Coronary artery (tissue), 2 donors: ENCODE measurements around the gene TICRR.

Source experiments
- DNase-seq: peaks from one replicate; pipeline ENCODE4 v3.0.0-alpha.2; 2017; ENCODE audit warnings: low spot score
- H3K27ac ChIP-seq, 2 donors: fragments of 200-600 bp; sonication (generic); one replicate each; pipeline ENCODE4 v1.5.1; 2016 to 2019
- H3K4me3 ChIP-seq: fragments of 200-600 bp; sonication (generic); 2 replicates; pipeline ENCODE4 v1.5.1; 2016; ENCODE audit warnings: mild to moderate bottlenecking, moderate library complexity
- CTCF ChIP-seq: fragments of 200-600 bp; sonication (generic); IDR thresholded peaks from one replicate; pipeline ENCODE4 v1.5.1; 2019; ENCODE audit warnings: antibody characterized with exemption

Gene TICRR

GRCh38 chr15:89652666-89653065 lies 77.4 kb downstream of the TICRR start:
- no peak for DNase-seq
- no peak overlapping the region for H3K4me3 ChIP-seq
- TF ChIP-seq CTCF: no peak
- H3K27ac ChIP-seq: no peak overlapping the region

- no peak overlapping the region for H3K27ac ChIP-seq
- DNase-seq: no peak
- TF ChIP-seq CTCF: no peak
- no peak overlapping the region for H3K4me3 ChIP-seq
Measured at GRCh38 chr15:89653578-89653977, 78.3 kb downstream of the TICRR start.

- DNase-seq: no peak
- peak overlapping the region; percentile 77 for H3K4me3 ChIP-seq
- peak overlapping the region; percentile 60 to 70 for H3K27ac ChIP-seq
- TF ChIP-seq CTCF: no peak
Measured at GRCh38 chr15:89654301-89654761, 79.1 kb downstream of the TICRR start.

GRCh38 chr15:89654847-89655805 lies 79.9 kb downstream of the TICRR start, which contains the start of gene KIF7:
Gene KIF7, minus strand, starts transcription at chr15:89655467. Its CDS starts 2,537 bp downstream, at chr15:89652930.
- Histone ChIP-seq H3K4me3 (peak within 1 kb of the TSS; percentile 77), H3K27ac (peak within 1 kb of the TSS; percentile 60 to 70)
- no peak for DNase-seq
- no peak for TF ChIP-seq CTCF

- TF ChIP-seq CTCF: no peak
- Histone ChIP-seq H3K27ac (no peak overlapping the region), H3K4me3 (no peak overlapping the region)
- no peak for DNase-seq
Measured at GRCh38 chr15:89656116-89656815, 81.0 kb downstream of the TICRR start.

- no peak overlapping the region for H3K27ac ChIP-seq
- H3K4me3 ChIP-seq: no peak overlapping the region
- TF ChIP-seq CTCF: no peak
- no peak for DNase-seq
Measured at GRCh38 chr15:89657686-89658200, 82.5 kb downstream of the TICRR start.
